HK-2 (cell line): ENCODE results near the gene SLC35E3.
"Not testable (repeated sequence)": the region's sequence is repeated elsewhere in the genome, so short reads cannot be mapped to it uniquely, and the experiment has no call there.

Experiments
- DNase-seq: peaks from one replicate; pipeline ENCODE4 v3.0.0-alpha.2; 2018; ENCODE audit not compliant: unreplicated experiment

SLC35E3 gene

GRCh38 chr12:68813242-68813593 lies 67.2 kb downstream of the SLC35E3 start:
- DNase-seq, result no peak

- no peak for DNase-seq
These were observed 68.7 kb downstream of the SLC35E3 start for GRCh38 chr12:68814490-68815231.

- no peak for DNase-seq
These were observed 69.4 kb downstream of the SLC35E3 start for GRCh38 chr12:68815232-68815927.

GRCh38 chr12:68815928-68816800 lies 70.2 kb downstream of the SLC35E3 start:
- no peak for DNase-seq

GRCh38 chr12:68819481-68819880 lies 73.5 kb downstream of the SLC35E3 start:
- DNase-seq, result not testable (repeated sequence)

GRCh38 chr12:68821357-68822188 lies 75.6 kb downstream of the SLC35E3 start:
- DNase-seq, result no peak

GRCh38 chr12:68823696-68824095 lies 77.7 kb downstream of the SLC35E3 start:
- DNase-seq, result no peak

- no peak for DNase-seq
These were observed 78.2 kb downstream of the SLC35E3 start for GRCh38 chr12:68824131-68824530.

GRCh38 chr12:68824597-68825250 lies 78.7 kb downstream of the SLC35E3 start:
- DNase-seq, result no peak

- no peak for DNase-seq
These were observed 79.7 kb downstream of the SLC35E3 start for GRCh38 chr12:68825569-68826217.

GRCh38 chr12:68827895-68828671 lies 82.1 kb downstream of the SLC35E3 start:
- no peak for DNase-seq

- no peak for DNase-seq
These were observed 82.7 kb downstream of the SLC35E3 start for GRCh38 chr12:68828672-68829068.
